Measurements from ENCODE around the gene RASGRP1. TPM values are rescaled to one million over a fixed set of nuclear protein-coding genes. Genes with fewer than 3 reads are reported as not detected.

The RASGRP1 gene
- total RNA-seq, 1 experiment from 2014 or later, result 0.51 TPM

- intact Hi-C loops (cut with micrococcal nuclease; ENCODE audit: unreplicated experiment) (no loop called here), in situ Hi-C loops (cut with HindIII; ENCODE audit: low pct_unique_long_range_greater_than_20kb, low sequenced_read_pairs) (no loop called here)
- BruUV-seq (replicated peaks), result no TSS peak
- ATAC-seq, result no peak
- Histone ChIP-seq H3K27ac (ENCODE audit: low read length) (no peak overlapping the region), H3K9me3 (ENCODE audit: control insufficient read depth, insufficient read depth, low read depth, low read length) (no peaks in the 10 kb centered on the region), H3K27me3 (ENCODE audit: control insufficient read depth, insufficient read depth, low read length) (peaks cover 10% of the 10 kb centered on the region), H3K36me3 (ENCODE audit: control insufficient read depth, insufficient read depth, low read length) (no peaks in the 10 kb centered on the region), H3K4me1 (ENCODE audit: control insufficient read depth, insufficient read depth, low read length) (no peaks in the 10 kb centered on the region), H3K4me3 (ENCODE audit: low read depth in 2 of 2, low read length in 2 of 2) (no peak overlapping the region)
- CTCF ChIA-PET, result interaction anchor here (0.9 to 1.4 kb wide), 2 partner anchors 47 to 76 kb away, joined by 4 read pairs; no protein-coding TSS in a partner anchor
- no peak for DNase-seq (ENCODE audit: low read depth, low spot score)
- TF ChIP-seq POLR2AphosphoS5 (IDR thresholded peaks at IDR 0.05; ENCODE audit: low read depth, low read length) (no peak), CTCF (IDR thresholded peaks at IDR 0.05) (no peak), TCF7L2 (IDR thresholded peaks at IDR 0.05; ENCODE audit: low read depth, low read length) (no peak), REST (IDR thresholded peaks at IDR 0.05; ENCODE audit: insufficient read depth in 1 of 2, low read depth in 2 of 2, low read length in 1 of 2) (no peak), SIN3A (IDR thresholded peaks at IDR 0.05; ENCODE audit: borderline replicate concordance, insufficient read depth, low read depth, low read length) (no peak)
- POLR2A ChIA-PET, result interaction anchor here (0.5 kb wide), 1 partner anchor 1415 kb away, joined by 4 read pairs; no protein-coding TSS in a partner anchor
These were observed 48.0 kb downstream of the RASGRP1 start for GRCh38 chr15:38516626-38517025.

- ChIA-PET CTCF (no interaction called here), POLR2A (no interaction called here)
- in situ Hi-C loops (cut with HindIII; ENCODE audit: low pct_unique_long_range_greater_than_20kb, low sequenced_read_pairs), result no loop called here
- ATAC-seq (no peak), DNase-seq (ENCODE audit: low read depth, low spot score) (no peak)
- H3K36me3 ChIP-seq (ENCODE audit: control insufficient read depth, insufficient read depth, low read length), result no peaks in the 10 kb centered on the region
- TF ChIP-seq REST (IDR thresholded peaks at IDR 0.05; ENCODE audit: insufficient read depth in 1 of 2, low read depth in 2 of 2, low read length in 1 of 2) (no peak), POLR2AphosphoS5 (IDR thresholded peaks at IDR 0.05; ENCODE audit: low read depth, low read length) (no peak), TCF7L2 (IDR thresholded peaks at IDR 0.05; ENCODE audit: low read depth, low read length) (no peak), CTCF (IDR thresholded peaks at IDR 0.05) (no peak), SIN3A (IDR thresholded peaks at IDR 0.05; ENCODE audit: borderline replicate concordance, insufficient read depth, low read depth, low read length) (no peak)
- H3K4me1 ChIP-seq (ENCODE audit: control insufficient read depth, insufficient read depth, low read length), result no peaks in the 10 kb centered on the region
- intact Hi-C loops (cut with micrococcal nuclease; ENCODE audit: unreplicated experiment), result no loop called here
- no peak overlapping the region for H3K4me3 ChIP-seq (ENCODE audit: low read depth in 2 of 2, low read length in 2 of 2)
- peaks cover 10% of the 10 kb centered on the region for H3K27me3 ChIP-seq (ENCODE audit: control insufficient read depth, insufficient read depth, low read length)
- no peaks in the 10 kb centered on the region for H3K9me3 ChIP-seq (ENCODE audit: control insufficient read depth, insufficient read depth, low read depth, low read length)
- BruUV-seq (replicated peaks), result no TSS peak
- no peak overlapping the region for H3K27ac ChIP-seq (ENCODE audit: low read length)
These were observed 50.0 kb downstream of the RASGRP1 start for GRCh38 chr15:38514601-38515000.
